ENCODE measurements around the gene PGS1.
A peak's percentile ranks its signal among the peaks of the same experiment; 100 is the strongest.

PGS1 gene

DNA sequence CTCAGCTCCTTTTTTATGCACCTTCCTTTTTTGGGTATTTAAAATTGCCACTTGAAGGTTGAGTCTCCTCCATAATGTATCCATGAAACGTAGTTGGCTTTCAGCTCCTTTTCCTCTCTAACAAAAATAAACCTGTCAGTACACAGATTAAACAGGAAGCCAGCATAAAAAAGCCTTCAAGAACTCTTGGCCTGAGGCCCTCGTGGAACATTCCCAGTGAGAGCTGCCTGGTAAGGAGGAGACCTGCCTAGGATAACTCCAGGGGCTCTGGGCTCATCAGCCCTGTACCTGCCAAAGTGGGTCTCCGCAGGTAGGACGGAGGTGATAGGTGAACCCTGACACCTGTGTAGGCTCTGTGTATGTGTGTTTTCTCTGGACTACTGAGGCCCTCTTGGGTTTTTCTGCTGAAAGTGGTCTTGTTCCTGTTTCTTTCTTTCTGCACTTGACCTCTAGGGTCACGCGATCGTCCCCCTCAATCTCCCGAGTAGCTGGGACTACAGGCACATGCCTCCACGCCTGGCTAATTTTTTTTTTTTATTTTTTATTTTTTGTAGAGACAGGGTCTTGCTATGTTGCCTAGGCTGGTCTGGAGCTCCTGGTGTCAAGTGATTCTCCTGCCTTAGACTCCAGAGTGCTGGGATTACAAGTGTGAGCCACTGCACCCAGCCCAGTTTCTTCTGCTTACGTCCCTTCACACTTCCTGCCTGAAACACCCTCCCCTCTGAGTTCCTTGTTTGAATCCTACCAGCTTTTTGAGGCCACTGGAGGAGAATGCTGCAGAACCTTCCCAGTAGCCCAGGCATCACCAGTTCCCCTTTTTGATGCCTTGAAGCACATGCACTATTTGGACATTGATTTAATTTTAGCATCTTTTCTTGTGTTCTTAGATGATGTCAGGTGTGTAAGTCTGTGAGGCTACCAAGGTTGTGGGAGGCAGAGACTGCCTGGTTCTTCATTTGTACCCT is 9.8 kb downstream of the PGS1 start:
- DNase-seq: no peak

DNA sequence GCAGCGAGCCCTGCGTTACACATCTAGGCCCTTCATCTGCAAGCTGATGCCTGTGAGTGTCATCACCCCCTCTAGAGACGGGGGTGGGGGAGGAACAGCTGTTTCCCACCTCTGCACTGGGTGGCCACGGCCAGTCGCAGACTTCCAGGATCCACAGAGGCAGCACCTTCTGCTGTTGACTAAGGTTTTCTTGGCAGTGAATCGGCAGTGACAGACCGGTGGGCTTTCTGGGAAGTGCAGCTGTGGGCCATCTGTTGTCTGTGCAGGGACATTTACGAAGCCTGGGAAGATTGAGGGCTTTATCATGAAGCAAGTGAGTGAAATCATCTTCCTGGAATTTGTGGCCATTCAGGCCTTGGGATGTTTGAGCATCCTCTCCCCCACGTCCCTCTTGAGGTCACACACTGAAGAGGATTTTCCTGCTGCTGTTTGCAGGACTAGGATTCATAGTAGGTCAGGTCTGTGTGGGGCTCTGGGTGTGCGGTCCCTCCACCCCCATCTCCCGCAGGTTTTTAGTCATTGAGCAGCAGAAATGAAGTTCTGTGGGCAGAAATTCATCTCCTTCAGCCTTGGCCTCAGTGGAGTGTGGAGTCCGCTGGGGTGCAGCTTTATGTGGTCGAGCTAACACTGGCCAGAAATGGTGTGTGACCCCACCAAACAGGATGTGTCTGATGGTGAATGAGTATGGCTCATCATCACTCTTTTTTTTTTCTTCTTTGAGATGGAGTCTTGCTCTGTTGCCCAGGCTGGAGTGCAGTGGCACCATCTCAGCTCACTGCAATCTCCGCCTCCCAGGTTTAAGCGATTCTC is 12.0 kb downstream of the PGS1 start:
- peak; percentile 97 to 99 for DNase-seq

DNA sequence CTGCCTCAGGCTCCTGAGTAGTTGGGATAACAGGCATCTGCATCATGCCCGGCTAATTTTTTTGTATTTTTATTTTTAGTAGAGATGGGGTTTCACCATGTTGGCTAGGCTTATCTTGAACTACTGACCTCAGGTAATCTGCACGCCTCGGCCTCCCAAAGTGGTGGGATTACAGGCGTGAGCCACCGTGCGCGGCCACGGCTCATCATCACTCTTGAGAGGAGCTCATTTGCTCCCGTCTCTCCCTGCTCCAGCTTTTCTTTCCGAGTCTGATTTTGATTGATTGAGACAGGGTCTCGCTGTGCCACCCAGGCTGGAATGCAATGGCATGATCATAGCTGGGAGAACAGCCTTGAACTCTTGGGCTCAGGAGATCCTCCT is 12.6 kb downstream of the PGS1 start:
- DNase-seq: no peak

DNA sequence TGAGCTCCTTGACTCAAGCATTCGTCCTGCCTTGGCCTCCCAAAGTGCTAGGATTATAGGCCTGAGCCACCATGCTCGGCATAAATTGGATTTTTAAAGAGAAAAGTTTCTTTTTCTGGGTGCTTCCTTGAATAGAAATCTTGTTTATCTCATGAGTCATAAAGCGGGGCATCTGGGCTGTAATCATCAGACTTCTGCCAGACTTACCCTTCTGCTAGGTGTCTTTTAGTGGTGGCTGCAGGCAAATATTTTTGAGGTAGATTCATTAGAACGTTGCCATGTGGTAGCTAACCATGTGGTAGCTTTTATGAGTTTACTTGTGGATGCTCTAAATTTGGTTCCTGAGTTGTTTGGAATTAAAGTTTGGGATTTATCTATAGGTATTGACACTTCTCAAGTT is 13.4 kb downstream of the PGS1 start:
- DNase-seq: no peak

DNA sequence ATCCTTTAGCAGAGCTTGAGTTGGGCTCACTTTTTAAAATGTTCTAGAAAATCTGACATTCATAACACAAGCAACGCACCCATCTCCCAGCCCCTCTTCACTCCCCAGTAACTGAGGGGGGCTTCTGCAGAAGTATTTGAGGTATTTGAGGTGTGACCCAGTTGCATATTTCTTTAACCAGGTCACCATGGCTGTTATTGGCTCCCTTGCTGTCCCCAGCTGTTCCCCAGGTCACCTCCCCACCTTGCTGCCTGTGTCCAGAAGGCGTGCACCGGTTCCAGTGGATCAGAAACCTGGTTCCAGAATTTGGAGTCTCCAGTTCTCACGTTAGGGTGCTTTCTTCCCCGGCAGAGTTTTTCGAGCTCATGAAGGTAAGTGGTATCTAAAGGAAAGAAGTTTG is 13.8 kb downstream of the PGS1 start:
- DNase-seq: no peak

DNA sequence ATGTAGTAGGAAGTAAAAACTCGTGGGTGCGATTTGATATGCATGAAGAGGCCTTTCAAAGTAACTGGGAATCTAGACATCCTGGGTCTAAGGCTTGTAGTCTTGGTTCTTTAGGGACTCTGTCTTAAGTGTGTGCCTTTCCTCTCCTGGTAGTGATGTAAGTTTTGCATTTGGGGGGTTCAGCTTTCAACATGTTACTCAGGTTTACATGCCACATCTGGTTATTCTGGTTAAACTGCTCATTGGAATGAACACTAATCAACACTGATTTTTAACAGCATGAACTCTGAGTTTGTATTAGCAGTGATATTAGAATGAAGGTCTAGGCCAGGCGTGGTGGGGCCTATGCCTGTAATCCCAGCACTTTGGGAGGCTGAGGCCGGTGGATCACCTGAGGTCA is 15.1 kb downstream of the PGS1 start:
- no peak for DNase-seq

DNA sequence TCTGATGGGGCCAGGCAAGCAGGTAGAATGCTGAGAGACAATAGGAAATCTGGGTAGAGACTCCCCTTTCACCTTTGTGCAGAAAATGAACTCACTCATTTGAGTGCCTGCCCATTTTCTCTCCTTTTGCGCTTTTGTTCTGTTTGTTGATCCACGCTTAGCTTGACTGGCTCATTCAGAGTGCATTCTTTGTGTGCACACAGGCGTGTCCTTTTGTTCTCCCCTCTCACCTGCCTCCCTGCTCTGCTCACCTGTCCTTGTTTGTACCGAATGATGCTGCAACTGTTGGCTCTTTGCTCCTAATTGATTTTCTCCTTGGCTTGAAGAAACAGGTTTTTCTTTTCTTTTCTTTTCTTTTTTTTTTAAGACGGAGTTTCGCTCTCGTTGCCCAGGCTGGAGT is 15.8 kb downstream of the PGS1 start:
- DNase-seq: no peak

DNA sequence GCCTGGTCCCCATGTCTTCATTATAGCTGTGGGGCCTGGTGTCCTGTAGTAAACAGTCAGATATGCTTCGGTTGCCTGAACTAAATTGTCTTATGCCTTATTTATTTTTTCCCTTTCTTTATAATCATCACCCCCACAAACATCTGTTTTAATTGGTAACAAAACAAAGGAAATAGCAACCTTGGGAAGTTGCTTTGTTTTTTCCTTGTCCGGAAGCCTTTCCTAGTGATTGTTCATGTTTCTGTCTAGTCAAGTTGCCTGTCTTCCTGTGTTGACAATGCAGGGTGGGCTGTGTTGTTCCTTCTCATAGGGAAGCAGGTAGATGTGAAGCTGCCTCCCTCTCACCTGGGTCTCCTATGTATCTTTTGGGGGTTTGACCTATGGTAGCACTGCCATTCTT is 16.7 kb downstream of the PGS1 start:
- no peak for DNase-seq

DNA sequence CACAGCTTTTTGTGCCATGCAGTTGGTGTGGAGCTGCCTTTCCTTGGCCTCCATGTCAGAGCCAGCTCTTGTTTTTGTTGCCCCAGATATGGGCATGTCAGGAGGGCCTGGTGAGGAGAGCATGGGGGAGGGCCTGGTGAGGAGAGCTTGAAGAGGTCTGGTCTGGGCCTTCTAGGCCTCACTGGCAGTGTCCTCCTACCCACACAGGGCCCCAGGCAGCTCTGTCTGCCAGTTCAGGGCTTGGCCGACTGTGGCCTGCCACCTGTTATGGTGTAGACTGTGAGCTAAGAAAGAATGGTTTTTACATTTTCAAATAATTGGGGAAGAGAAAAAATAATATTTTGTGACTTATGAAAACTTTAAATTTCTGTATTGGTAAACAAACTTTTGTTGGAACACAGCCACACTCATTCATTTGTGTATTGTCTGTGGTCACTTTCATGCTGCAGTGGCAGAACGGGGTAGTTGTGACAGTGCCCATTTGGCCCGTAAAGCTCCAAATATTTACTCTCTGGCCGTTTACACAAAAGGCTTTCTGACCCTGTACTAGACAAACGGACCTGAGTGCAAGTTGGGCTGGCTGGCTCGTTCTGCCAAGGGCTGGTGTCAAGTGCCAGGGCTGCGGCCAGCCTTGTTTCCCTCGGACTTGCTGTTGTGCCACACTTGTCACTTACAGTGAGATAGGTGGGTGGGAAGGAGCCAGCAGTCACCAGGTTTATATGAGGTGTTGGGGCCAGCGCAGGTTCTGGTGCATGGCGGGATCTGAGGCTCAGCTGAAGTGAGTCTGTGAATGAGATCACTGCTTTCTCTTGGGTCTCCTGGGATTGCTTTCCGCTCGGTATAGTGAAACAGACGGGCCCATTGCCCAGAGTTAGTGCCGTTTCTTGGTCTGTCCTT is 18.2 kb downstream of the PGS1 start:
- no peak for DNase-seq

DNA sequence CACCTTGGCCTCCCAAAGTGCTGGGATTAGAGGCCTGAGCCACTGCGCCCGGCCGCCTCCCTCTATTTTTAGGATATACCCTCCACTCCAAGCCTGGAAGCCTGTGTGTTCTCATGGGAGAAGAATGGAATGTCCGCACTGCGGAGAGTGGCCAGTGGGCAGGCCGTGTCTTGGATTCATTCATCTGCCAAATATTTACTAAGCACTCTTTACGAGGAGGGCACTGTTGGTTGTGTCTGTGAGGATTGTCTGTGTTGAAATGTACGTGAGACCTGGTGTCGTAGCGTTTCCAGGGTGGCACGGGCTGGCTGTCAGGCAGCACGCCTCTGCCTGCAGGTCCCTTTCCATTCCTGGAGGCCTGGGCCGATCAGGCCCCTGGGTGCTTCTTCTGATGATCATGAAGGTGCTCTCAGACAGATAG is 19.2 kb downstream of the PGS1 start:
- DNase-seq: no peak

DNA sequence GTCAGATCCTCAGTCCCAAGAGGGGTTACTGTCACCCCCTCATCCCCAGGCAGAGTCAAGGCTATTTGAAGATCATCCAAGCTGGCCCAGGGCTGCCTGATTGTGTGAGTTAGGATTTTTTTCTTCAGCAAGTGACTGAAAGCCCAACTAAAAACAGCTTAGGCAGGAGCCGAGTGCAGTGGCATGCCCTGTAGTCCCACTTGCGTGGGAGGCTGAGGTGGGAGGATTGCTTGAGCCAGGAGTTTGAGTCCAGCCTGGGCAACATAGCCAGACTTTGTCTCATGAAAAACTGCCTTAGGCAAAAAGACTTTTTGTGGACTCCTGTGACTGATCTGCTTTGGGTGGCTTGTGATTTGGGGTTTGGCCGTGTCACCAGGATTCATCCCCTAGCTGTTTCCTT is 19.9 kb downstream of the PGS1 start:
- DNase-seq: no peak

DNA sequence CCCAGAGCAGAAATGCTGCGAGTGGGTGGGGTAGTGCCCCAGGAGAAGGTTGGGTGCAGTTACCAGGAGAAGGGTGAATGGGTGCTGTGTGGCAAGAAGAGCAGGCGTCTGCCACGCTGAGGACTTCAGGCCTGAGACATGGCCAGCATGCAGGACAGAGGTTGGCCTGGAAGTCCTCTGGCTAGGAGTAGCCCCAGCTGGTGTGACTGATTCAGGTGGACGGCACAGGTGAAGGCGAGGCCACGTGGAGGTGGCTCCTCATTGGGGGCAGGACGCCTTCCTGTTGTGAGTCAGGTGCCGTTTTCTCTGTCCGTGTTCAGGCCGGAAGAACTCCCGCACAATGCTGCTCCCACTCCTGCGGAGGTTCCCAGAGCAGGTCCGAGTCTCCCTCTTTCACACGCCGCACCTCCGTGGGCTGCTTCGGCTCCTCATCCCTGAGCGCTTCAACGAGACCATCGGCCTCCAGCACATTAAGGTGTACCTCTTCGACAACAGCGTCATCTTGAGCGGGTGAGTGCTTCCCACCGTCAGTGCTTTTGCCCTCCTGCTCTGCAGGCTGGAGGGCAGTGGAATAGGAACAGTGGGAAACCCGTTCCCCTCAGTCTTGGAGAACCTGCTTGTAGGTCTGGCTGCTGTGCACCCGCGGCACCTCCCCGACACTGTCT is 20.7 kb downstream of the PGS1 start:
- DNase-seq: no peak

DNA sequence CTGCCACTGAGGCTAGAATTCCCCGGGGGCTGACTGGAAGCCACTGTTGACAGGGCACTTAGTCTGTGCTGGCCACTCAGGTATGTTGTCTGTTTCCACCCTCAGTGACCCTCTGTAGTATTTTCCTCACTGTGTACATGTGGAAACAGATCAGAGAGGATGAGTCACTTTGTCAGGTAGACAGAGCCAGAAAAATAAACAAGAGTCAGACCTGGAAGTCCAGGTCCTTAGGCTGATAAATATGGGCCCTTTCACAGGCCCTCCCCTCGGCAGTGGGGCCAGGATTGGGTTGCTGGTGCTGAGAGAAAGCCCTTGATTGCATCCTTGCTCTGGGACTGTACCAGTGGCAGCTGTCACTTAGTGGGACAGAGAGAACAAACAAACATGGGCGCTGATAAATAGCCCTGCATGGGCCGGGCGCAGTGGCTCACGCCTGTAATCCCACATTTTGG is 21.3 kb downstream of the PGS1 start:
- no peak for DNase-seq

DNA sequence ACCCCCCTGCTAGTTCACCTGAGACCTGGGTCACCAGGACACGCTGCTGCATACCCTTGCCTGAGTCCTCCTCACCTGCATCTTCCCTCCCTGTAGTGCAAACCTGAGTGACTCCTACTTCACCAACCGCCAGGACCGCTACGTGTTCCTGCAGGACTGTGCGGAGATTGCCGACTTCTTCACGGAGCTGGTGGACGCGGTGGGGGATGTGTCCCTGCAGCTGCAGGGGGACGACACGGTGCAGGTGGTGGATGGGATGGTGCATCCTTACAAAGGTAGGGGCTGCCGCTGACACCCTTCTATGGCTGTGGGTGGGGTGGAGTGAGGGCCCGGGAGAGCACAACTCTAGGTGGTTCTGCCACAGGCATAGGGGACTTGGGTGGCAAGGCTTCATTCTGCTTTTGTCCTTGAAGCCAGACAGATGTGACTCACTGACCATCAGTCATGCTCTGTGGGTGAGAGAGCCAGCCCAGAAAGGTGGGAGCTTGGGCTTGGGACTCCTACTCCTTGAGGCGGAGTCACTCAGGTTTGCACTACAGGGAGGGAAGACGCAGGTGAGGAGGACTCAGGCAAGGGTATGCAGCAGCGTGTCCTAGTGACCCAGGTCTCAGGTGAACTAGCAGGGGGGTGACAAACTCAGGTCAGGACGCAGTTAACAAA is 22.3 kb downstream of the PGS1 start:
- DNase-seq: no peak

DNA sequence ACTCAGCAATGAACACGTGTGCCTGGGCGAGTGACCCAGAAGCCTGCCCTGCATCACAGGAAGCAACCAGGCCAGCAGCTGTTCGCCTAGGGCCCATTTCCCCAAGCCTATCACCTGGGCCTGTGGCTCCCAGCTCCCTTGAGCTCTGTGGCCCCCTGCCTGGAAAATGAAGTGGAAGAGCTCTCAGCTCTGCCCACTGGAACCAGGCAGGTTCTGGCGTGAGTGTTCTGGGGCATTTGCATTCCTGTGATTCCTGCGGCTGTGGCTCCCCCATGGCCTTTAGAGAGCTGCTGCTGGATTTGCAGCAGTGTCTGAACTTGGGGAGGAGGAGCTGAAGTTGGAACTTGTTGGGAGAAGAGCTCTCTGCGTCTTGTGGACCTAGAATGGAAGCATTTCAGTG is 22.8 kb downstream of the PGS1 start:
- DNase-seq: no peak

DNA sequence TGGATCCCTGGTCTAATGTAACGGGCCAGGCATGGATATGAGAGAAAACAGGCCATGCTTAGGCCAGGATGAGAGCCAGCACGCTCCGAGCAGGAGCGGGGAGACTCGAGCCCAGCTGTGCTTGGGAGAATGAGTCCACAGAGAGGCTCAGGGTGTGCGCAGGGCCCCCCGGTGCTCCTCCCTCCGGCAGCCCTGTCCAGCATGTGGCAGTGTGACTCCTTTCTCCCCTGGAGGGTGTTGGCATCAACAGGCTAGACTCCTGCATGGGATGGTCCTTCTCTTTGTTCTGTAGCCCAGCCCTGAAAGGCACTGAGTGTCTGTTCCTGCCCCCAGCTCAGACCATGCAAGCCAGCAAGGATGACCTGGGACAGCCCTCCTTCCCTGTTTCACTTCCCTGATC is 23.4 kb downstream of the PGS1 start:
- no peak for DNase-seq

DNA sequence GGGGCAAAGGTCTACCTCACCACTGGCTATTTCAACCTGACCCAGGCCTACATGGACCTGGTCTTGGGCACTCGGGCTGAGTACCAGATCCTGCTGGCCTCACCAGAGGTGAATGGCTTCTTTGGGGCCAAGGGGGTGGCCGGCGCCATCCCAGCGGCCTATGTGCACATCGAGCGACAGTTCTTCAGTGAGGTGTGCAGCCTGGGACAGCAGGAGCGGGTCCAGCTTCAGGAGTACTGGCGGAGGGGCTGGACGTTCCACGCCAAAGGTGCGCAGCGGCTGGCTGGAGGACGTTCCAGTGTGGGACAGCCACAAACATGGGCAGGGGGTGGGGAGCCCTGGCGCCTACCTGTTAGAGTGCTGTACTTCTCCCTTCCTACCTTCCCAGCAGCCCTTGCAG is 25.4 kb downstream of the PGS1 start:
- DNase-seq: no peak

DNA sequence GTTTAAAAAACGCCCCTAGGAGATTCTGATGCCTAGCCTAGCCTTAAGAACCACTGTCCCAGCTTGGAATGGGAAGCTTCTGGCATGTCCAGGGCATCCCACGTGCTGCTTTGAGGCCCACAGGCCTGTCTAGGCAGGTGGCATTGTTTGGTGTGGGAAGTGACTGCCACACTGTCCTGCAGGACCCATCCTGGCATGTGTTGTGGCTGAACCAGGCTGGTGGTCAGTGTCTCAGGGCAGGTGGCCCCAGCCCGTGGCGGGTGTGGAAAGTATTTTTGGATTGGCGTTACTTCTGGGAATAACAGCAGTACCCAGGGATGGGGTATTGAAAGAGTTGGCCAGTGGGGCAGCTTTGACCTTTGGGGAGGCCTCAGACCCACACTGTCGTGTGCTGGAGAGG is 27.9 kb downstream of the PGS1 start:
- DNase-seq: no peak

DNA sequence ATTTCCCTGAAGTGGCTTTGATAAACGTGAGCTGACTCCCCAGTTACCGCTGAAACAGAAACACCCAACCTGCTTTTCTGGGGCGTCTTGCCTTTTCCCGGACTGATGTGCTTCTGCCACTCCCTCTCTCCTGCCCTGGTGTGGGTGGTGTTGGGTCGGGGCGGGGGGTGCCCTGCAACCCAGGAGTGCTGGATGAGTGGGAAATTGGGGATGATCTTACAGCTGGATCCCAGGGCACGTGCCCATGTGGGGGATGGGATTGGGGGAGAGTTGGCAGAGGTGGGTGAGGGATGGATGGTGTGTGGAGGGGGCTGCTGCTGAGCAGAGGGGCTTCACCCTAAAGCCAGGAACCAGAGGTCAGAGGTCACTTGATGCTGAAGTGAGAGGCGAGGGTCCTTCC is 28.5 kb downstream of the PGS1 start:
- DNase-seq: no peak

DNA sequence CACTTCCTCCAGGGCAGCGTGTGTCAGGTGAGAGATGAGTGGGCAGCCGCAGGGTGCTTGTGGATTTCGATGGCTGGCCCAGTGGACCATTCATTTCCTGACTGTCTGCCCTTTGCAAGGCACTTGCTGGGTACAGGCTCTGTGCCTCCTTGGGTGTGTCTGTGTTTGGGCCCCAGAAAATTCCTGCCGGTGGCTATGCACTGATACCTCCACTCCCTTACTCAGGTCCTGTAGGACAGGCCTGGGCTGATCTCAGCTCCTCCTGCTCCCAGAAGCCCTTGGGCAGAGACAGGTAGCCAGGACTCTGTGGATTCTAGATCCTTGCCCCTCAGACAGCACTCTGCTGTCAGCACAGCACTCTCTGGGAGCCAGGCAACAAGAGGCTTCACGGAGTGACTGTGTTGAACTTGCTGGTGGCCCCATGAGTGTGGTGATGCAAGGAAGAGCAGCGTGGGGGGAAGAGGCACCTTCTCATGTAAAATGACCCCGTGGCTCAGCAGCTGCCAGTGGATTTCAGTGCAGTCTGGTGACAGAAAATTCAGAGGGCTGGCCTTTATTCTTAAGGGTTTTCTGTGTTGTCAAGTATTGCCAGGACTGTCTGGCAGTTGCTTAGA is 29.0 kb downstream of the PGS1 start:
- peak; percentile 77 to 91 for DNase-seq

DNA sequence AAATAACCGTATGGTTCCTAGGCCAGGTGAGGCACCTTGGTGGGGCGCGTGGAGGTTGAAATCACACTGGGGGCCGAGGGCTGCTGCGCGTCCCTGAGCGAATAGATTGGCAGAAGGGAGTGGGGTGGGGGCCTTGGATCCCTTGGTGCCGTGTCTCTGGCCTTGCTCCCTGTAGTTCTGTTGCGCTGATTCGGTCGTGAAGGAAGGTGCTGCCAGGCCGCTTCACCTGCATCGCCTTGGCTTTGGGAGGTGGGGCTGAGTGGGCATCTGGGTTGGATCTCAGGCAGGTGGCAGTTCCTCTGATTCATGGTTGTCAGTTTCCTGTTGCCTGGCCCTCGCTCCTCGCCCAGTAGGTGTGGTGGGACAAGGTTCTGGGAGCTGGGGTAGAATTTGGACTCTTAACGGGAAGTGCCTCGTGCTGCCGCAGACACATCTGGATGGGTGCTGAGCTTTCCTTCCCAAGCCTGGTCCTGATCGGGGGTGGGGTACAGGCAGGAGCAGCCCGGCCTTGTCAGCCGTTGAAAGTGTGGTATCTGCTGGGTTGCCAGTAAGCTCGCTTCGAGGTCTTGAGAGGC is 30.1 kb downstream of the PGS1 start:
- DNase-seq: no peak

All from NCI-H524 (cell line).